GM11168 (cell line): Measurements from ENCODE around the gene ADAM23.

Experiments used
- in situ Hi-C: fragments of 300-500 bp; cut with MboI; formaldehyde crosslinking; loops from one replicate; pipeline ENCODE4 v1.12.0; 2022; ENCODE audit warnings: low sequenced_read_pairs; ENCODE audit not compliant: unreplicated experiment

ADAM23 gene

GRCh38 chr2:206442474-206442832, 879 bp upstream of the ADAM23 start:
- in situ Hi-C loops: no loop called here

- in situ Hi-C loops: no loop called here
These were observed 599 bp downstream of the ADAM23 start for GRCh38 chr2:206443735-206444527.

GRCh38 chr2:206445948-206446347, 2.6 kb downstream of the ADAM23 start:
- in situ Hi-C loops: no loop called here

- in situ Hi-C loops: no loop called here
These were observed 8.9 kb downstream of the ADAM23 start for GRCh38 chr2:206452242-206452641.

- in situ Hi-C loops: no loop called here
These were observed 9.4 kb downstream of the ADAM23 start for GRCh38 chr2:206452750-206453149.

- in situ Hi-C loops: no loop called here
These were observed 12.9 kb downstream of the ADAM23 start for GRCh38 chr2:206456078-206456754.

GRCh38 chr2:206457188-206457634, 13.9 kb downstream of the ADAM23 start:
- in situ Hi-C loops: no loop called here

GRCh38 chr2:206462240-206462854, 19.0 kb downstream of the ADAM23 start:
- in situ Hi-C loops: no loop called here

- in situ Hi-C loops: no loop called here
These were observed 20.4 kb downstream of the ADAM23 start for GRCh38 chr2:206463685-206464084.

- in situ Hi-C loops: no loop called here
These were observed 21.3 kb downstream of the ADAM23 start for GRCh38 chr2:206464597-206464996.

- in situ Hi-C loops: no loop called here
These were observed 28.3 kb downstream of the ADAM23 start for GRCh38 chr2:206471524-206472062.

- in situ Hi-C loops: no loop called here
These were observed 28.8 kb downstream of the ADAM23 start for GRCh38 chr2:206472094-206472493.

- in situ Hi-C loops: no loop called here
These were observed 30.8 kb downstream of the ADAM23 start for GRCh38 chr2:206474099-206474498.

GRCh38 chr2:206477296-206477695, 34.0 kb downstream of the ADAM23 start:
- in situ Hi-C loops: no loop called here

GRCh38 chr2:206478340-206478739, 35.0 kb downstream of the ADAM23 start:
- in situ Hi-C loops: no loop called here

GRCh38 chr2:206480161-206480560, 36.8 kb downstream of the ADAM23 start:
- in situ Hi-C loops: no loop called here

GRCh38 chr2:206480620-206481019, 37.3 kb downstream of the ADAM23 start:
- in situ Hi-C loops: no loop called here

GRCh38 chr2:206481056-206481455, 37.7 kb downstream of the ADAM23 start:
- in situ Hi-C loops: no loop called here

- in situ Hi-C loops: no loop called here
These were observed 38.8 kb downstream of the ADAM23 start for GRCh38 chr2:206482123-206482522.

GRCh38 chr2:206482633-206483032, 39.3 kb downstream of the ADAM23 start:
- in situ Hi-C loops: no loop called here

GRCh38 chr2:206488053-206488452, 44.7 kb downstream of the ADAM23 start:
- in situ Hi-C loops: no loop called here
